ENCODE measurements around the gene FOXP1.
"Not testable (repeated sequence)": the region's sequence is repeated elsewhere in the genome, so short reads cannot be mapped to it uniquely, and the experiment has no call there.

The FOXP1 gene

DNA sequence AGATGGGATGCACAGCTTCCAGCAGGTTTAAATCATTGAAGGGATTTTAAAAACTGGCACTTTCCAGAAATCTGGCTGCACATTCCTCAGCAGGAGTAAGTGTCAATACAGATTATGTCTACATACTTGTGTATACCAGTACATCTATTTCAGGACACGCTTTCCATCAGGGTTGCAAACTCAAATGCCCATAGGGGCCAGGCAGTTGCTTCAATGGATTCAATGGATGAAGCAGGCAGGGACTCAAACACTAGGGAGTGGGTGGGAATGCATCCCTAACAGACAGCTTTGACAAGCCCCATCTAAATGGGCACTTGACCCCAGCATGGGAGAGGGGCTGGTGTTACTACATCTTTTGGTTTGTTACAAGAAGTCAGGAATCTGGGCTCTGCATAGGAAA, 136.8 kb downstream of the FOXP1 start:
- no peak for DNase-seq

DNA sequence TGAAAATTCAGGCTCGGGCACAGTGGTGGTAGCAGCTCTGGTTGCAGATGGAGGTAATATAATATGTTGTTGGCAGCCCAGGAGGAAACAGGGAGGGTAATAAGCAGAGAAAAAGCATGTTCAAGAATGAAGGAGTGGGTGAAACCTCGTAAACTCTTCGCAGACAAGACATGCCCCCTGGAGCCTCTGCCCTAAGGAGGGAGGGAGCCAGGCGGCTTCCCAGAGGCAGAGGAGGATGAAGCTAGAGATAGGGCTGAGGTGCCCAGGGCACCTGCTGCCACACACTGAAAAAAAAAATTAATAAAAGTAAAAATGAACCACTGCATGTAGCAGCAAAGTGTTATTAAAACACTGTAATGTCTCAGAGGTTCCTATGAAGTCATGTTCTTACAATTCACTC, 137.3 kb downstream of the FOXP1 start:
- no peak for DNase-seq

DNA sequence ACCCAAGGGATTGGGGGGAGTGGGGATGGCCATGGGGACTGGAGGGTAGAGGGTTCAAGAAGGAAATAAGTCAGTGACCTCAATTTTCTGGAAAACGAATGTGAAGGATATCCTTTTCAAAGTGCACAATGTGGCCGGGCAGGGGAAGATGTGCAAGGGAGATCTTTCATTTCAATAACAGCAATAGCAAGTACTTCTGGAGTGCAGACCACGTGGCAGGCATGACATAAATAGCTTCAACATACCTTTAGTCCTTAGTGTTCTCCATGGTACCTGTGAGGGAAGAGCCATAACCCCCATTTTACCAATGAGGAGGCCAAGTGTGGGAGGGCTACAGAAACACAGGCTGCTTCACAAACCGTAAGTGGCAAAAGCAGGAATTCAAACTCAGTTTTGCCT, 138.7 kb downstream of the FOXP1 start:
- DNase-seq, result no peak

DNA sequence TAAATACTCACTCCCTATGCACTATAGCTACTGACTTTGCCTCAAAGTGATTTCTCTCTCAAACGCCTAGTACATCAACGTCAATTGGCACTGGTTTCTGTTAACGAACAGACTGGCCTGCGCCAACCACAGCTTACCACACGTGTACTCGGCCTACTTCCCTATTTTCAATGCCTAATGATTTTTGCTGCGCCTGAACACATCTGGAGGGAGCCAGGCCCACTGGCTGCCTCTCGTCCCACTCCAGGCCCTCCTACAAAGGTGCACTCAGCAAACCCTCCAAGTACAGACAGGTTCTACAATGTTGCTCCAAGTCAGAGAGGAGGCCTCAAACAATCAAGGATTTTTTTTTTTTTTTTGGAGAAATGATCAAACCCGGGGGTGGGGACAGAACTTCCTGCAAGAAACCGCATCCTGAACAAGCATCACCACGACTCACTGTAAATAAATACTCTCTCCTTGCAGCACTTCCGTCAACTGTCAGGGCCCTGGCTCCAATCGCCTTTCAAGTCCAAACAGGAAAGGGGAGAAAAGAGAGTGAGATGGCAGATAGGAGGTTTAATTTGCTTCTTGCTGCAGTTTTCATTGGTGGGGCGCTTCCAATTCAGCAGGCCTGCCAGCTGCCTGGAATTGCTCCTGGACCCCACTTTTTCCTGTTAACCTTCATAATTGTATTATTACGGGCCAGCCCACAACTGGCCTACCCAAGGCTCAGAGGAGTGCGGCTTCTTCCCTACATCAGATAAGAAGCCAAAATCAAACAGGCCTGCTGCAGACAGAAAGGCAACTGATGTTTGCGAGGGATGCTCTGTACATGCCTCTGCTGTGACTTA, 139.3 kb downstream of the FOXP1 start:
- peak; percentile 90 for DNase-seq

GRCh38 chr3:71443332-71443731, 140.2 kb downstream of the FOXP1 start:
- DNase-seq, result no peak

DNA sequence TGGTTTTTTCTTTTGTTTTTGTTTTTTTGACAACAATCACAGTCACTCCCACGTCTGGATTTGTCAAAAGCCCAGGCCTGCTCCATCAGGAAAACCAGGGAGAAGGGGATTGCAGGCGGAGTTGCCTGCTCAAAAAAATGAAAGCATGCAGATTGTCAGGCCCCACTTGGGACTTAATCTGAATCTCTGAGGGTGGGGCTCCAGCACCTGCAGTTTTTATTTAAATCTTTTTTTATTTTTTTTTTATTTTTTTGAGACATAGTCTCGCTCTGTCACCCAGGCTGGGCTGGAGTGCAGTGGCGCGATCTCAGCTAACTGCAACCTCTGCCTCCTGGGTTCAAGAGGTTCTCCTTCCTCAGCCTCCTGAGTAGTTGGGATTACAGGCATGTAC, 140.9 kb downstream of the FOXP1 start:
- DNase-seq, result no peak

GRCh38 chr3:71441925-71442651, 141.4 kb downstream of the FOXP1 start:
- no peak for DNase-seq

DNA sequence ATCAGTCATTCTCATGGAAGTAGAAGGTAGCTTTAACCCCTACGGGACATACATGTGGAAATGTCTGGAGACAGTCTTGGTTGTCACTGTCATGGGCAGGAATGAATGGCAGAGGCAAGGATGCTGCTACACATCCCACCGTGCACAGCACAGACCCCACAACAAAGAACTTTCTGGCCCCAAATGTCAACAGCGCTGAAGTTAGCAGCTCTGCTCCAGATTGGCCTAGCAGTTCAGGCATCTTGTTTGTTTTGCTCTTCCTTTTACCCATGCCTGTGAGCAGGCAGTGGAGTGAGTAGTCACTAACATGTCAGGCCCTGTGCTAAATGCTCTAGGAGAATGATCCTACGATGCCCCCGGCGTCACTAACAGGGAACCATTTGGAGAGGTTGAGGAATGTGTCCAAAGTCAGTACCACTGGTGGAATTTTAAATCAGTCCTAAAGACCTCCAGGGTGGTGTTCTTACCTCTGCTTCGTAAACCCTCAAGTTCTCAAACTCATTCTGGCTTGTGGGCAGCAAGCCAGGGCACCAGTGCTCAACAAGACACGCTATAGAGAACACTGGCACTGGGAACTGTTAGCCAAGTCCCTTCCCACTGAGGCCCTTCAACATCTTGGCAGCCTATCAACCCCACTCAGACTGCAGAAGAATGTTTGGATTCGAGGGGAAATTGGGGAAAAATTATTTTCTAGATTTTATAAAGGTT, 142.2 kb downstream of the FOXP1 start:
- DNase-seq, result no peak

GRCh38 chr3:71438904-71439303, 144.6 kb downstream of the FOXP1 start:
- DNase-seq, result no peak

DNA sequence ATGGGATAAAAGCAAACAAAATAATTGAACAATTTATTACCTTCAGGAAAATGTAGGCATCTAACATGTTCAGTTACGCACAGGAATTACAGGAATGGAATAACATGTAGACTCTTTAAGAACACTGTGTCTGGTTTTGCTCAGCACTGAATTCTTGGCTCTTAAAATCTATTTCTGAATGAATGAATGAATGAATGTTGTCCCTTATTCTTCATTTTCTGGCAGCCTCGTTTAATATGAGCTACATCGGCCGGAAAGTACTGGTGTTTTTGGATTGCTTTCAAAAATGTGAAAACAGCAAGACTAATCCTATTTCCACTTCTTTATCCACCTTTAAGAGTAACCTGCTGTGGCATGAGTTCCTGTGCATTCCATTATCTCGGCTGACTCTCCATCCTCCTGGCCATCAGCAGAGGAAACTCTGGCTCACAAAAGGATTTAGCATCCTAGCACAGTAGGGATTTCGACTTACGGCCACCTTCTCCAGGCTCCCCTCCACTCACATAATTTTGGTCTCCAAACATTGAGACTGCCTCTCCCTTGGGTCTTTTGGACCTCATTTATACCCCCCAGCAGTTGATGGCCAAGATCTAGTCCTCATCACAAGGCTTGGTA, 145.3 kb downstream of the FOXP1 start:
- no peak for DNase-seq

DNA sequence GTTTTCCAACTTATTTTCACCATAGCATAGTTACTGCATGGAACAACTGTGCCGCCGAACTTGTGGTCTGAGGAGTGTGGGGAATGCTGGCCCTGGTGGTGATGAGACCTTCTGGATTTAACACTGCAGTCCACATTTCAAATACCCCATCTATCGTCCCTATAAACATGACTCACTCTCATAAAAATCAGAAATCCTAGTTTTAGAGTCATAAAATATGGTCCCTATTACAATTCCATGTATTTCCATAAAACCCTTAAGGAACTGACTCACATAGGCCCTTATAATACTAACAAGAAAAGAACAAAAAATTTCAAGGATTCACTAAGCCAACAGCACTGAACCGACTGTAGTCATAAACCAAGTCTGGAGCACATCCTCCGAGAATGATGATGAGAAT, 147.2 kb downstream of the FOXP1 start:
- DNase-seq, result no peak

- DNase-seq, result not testable (repeated sequence)
Measured at GRCh38 chr3:71435836-71436235, 147.7 kb downstream of the FOXP1 start.

- no peak for DNase-seq
Measured at GRCh38 chr3:71433631-71434030, 149.9 kb downstream of the FOXP1 start.

- no peak for DNase-seq
Measured at GRCh38 chr3:71432044-71432975, 151.2 kb downstream of the FOXP1 start.

GRCh38 chr3:71430941-71431552, 152.5 kb downstream of the FOXP1 start:
- DNase-seq, result peak; percentile 49

DNA sequence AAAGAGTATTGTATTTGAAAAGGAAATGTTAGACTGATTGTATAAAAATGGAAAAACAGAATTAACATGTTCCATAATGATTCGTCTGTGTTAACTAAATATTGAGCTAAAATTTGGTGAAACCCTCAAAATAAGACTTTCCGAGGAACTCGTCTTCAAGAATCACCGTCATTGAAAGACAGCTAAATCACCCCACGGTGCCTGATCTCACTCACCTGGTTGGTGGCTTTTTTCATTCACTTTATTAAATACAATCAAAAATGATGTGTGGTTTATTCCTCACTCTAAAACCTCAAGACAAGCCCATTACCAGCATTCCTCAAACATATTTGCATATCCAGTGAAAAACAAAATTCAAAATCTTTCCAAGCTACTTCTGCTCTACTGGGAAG, 153.9 kb downstream of the FOXP1 start:
- DNase-seq, result no peak

DNA sequence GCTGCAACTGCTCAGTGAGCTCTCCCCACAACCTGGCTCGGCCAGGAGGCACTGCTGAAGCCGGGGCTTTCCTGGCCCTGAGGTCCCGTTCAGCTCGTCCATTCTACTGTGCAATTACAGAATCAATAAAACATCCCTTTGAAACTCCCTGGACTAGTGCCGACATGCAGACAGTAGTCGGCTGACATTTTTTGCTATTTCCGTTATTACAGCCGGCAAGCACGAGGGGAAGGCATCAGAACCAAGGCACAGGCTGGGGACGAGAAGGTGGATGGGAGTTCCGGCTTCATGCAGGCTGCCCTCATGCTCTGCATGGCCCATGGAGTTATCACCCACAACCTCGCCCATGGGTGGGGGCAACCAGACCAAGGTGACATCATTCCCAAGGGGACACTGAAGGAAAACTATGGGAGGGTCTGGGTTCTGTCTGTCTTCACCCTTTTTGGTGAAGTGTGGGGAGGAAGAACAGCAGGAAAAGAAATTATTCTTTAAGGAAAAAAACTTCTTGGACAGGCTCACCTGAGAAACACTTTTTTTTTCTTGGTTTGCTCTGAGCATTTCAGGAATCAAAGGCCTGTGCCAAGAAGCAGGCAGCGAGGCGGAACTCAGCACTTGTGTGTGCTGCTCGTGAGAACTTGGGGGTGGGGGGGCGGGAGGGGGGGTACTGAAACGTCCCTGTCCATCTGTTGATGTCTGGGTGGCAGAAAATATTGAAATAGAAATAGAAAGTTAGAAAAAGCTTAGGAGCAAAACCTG, 154.5 kb downstream of the FOXP1 start:
- DNase-seq, result no peak

- DNase-seq, result peak; percentile 41
Measured at GRCh38 chr3:71425491-71426071, 157.9 kb downstream of the FOXP1 start.

DNA sequence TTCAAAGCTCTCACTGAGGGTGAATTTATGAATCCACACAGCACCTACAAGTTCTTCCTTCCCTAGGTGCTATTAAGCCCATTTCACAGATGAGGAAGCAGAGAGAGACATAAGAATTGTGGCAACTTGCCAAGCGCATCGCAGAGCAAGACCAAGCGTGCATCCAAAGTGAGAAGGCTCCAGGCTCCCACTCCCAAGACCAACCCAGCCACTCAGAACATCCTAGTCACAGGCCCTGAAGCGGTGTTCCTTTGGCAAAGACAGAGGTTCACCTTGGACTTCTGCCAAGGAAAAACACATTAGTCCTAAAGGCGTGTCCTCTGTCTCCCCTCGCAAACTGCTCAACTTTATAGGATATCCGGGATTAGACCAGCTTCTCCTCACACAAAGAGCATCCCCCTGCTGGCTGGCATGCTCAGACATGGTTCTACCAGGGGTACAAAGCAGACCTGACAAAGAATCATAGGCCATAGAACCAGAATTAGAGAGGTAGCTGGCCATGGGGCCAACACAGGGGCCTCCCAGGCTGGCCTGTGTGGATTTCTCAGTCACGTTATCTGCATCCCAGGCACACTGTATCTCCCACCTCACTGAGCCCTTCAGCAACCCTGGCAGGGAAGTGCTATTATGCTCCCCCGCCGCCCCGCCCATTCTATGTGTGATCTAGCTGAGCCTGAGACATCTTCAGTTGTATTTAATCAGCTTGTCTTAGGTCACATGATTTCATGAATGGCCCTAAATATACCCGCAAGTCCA, 160.2 kb downstream of the FOXP1 start:
- no peak for DNase-seq
